ENCODE measurements around the gene COA4.

COA4 gene

DNA sequence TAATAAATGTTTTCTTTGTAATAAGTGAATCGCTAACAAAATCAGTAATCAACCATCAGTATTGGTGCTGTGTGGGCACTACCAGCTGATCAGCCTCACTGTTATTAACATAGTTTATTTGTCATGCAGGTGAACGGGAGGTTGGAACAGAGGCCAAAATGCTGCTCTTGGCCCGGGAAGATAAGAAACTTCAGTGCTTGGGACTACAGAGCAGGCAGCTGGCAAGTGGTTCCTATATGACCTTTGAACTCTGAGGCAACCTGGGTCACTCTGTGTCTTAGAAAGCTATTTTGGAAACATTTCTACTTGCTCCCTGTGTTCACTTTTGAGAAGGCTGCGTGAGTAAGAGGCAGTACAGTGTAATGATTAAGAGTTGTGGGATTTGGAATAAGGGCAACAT, 37.6 kb upstream of the COA4 start:
- H3K79me2 ChIP-seq (ENCODE audit: control insufficient read depth, low read length) = no peaks in the 10 kb centered on the region

DNA sequence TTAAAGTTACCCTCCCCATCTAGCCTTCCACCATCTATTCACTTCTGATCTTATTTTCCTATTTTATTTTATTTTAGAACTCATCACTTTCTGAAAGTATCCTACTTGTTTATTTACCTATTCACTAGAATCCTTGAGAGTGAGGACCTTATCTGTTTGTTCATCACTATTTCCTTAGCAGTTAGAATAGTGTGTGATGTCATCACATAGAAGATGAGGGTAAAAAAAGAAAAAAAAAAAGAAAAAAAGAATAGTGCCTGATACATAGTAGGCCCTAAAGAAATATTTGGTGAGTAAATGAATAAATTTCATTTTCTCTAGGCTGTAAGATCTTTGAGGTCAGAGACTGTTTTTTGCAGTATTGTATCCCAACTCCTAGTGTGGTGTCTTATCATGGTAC, 36.8 kb upstream of the COA4 start:
- Histone ChIP-seq H3K4me1 (ENCODE audit: control insufficient read depth, low read length) (no peaks in the 10 kb centered on the region), H3K4me2 (ENCODE audit: low read length) (no peak overlapping the region), H3K27me3 (ENCODE audit: control insufficient read depth, low read length) (no peaks in the 10 kb centered on the region), H3K36me3 (ENCODE audit: control insufficient read depth, low read length) (peaks cover 52% of the 10 kb centered on the region), H3K79me2 (ENCODE audit: control insufficient read depth, low read length) (no peaks in the 10 kb centered on the region), H3K4me3 (ENCODE audit: low read length) (no peak overlapping the region), H3F3A (ENCODE audit: control insufficient read depth, insufficient read depth) (0 out of 2 replicates have a peak, but pooled peaks cover 4% of the 10 kb centered on the region), H3K9me3 (ENCODE audit: control insufficient read depth, insufficient read depth, low read length) (no peaks in the 10 kb centered on the region), H3K27ac (ENCODE audit: low read depth, low read length) (no peak overlapping the region), H3K9me2 (replicated peaks; ENCODE audit: control insufficient read depth, low read length) (no peaks in the 10 kb centered on the region), H4K20me1 (ENCODE audit: control insufficient read depth, insufficient read depth, low read depth, low read length) (no peaks in the 10 kb centered on the region)
- TF ChIP-seq EZH2phosphoT487 (IDR thresholded peaks at IDR 0.05; ENCODE audit: borderline replicate concordance, low read length) = no peak
- TF ChIP-seq, protein P1, sequence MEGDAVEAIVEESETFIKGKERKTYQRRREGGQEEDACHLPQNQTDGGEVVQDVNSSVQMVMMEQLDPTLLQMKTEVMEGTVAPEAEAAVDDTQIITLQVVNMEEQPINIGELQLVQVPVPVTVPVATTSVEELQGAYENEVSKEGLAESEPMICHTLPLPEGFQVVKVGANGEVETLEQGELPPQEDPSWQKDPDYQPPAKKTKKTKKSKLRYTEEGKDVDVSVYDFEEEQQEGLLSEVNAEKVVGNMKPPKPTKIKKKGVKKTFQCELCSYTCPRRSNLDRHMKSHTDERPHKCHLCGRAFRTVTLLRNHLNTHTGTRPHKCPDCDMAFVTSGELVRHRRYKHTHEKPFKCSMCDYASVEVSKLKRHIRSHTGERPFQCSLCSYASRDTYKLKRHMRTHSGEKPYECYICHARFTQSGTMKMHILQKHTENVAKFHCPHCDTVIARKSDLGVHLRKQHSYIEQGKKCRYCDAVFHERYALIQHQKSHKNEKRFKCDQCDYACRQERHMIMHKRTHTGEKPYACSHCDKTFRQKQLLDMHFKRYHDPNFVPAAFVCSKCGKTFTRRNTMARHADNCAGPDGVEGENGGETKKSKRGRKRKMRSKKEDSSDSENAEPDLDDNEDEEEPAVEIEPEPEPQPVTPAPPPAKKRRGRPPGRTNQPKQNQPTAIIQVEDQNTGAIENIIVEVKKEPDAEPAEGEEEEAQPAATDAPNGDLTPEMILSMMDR (IDR thresholded peaks at IDR 0.05; ENCODE audit: low read depth, low read length, poor library complexity, severe bottlenecking) = no peak

More for the DNA sequence above, 37.6 kb upstream of the COA4 start:
- no peak overlapping the region for H3K4me3 ChIP-seq (ENCODE audit: low read length)
- peaks cover 58% of the 10 kb centered on the region for H3K36me3 ChIP-seq (ENCODE audit: control insufficient read depth, low read length)
- H3K4me1 ChIP-seq (ENCODE audit: control insufficient read depth, low read length) = no peaks in the 10 kb centered on the region
- no peak overlapping the region for H3K4me2 ChIP-seq (ENCODE audit: low read length)
- no peaks in the 10 kb centered on the region for H3K9me3 ChIP-seq (ENCODE audit: control insufficient read depth, insufficient read depth, low read length)
- no peaks in the 10 kb centered on the region for H3K27me3 ChIP-seq (ENCODE audit: control insufficient read depth, low read length)
- H3K9me2 ChIP-seq (replicated peaks; ENCODE audit: control insufficient read depth, low read length) = no peaks in the 10 kb centered on the region
- no peaks in the 10 kb centered on the region for H4K20me1 ChIP-seq (ENCODE audit: control insufficient read depth, insufficient read depth, low read depth, low read length)
- H3K27ac ChIP-seq (ENCODE audit: low read depth, low read length) = no peak overlapping the region
- TF ChIP-seq, protein P1 (IDR thresholded peaks at IDR 0.05; ENCODE audit: low read depth, low read length, poor library complexity, severe bottlenecking) = no peak
- 0 out of 2 replicates have a peak, but pooled peaks cover 4% of the 10 kb centered on the region for H3F3A ChIP-seq (ENCODE audit: control insufficient read depth, insufficient read depth)

- Histone ChIP-seq H4K20me1 (ENCODE audit: control insufficient read depth, insufficient read depth, low read depth, low read length) (no peaks in the 10 kb centered on the region), H3K36me3 (ENCODE audit: control insufficient read depth, low read length) (peaks cover 43% of the 10 kb centered on the region)
Observed at GRCh38 chr11:73912026-73912425, 35.4 kb upstream of the COA4 start.

More at GRCh38 chr11:73912026-73912425, 35.4 kb upstream of the COA4 start:
- TF ChIP-seq, protein P1 (IDR thresholded peaks at IDR 0.05; ENCODE audit: low read depth, low read length, poor library complexity, severe bottlenecking) = no peak
- TF ChIP-seq EZH2phosphoT487 (IDR thresholded peaks at IDR 0.05; ENCODE audit: borderline replicate concordance, low read length) = no peak
- Histone ChIP-seq H3K27ac (ENCODE audit: low read depth, low read length) (no peak overlapping the region), H3K79me2 (ENCODE audit: control insufficient read depth, low read length) (no peaks in the 10 kb centered on the region), H3K4me3 (ENCODE audit: low read length) (no peak overlapping the region), H3F3A (ENCODE audit: control insufficient read depth, insufficient read depth) (0 out of 2 replicates have a peak, but pooled peaks cover 4% of the 10 kb centered on the region), H3K27me3 (ENCODE audit: control insufficient read depth, low read length) (no peaks in the 10 kb centered on the region), H3K9me3 (ENCODE audit: control insufficient read depth, insufficient read depth, low read length) (no peaks in the 10 kb centered on the region), H3K4me1 (ENCODE audit: control insufficient read depth, low read length) (no peaks in the 10 kb centered on the region), H3K9me2 (replicated peaks; ENCODE audit: control insufficient read depth, low read length) (no peaks in the 10 kb centered on the region), H3K4me2 (ENCODE audit: low read length) (no peak overlapping the region)

Data from DOHH2 (cell line).